ENCODE measurements around the gene NELL1.

Gene NELL1

DNA sequence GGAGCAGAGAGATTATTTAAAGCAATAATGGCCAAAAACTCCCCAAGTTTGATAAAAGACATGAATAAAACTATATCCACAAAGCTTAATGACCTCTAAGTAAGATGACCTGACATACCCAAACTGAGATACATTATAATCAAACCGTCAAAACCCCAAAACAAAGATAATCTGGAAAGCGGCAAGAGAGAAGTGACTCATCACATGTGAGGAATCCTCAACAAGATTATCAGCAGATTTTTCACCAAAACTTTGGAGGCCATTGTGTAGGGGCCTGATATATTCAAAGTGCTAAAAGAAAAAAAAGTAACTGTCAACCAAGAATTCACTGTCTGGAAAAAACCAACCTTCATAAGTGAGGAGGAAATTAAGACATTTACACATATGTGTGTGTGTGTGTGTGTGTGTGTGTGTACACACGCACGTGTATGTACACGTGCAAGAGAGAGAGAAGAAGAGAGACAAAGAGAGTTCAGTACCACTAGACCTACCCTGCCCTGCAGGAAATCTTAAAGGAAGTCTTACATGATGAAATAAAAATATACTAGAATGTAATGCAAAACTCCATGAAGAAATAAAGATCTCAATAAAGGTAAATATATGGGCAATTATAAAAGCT lies 752.4 kb downstream of the NELL1 start:
- no peak for DNase-seq (ENCODE audit: low read depth)

- no peak for DNase-seq (ENCODE audit: low read depth)
Observed at GRCh38 chr11:21426931-21427330, 757.5 kb downstream of the NELL1 start.

DNA sequence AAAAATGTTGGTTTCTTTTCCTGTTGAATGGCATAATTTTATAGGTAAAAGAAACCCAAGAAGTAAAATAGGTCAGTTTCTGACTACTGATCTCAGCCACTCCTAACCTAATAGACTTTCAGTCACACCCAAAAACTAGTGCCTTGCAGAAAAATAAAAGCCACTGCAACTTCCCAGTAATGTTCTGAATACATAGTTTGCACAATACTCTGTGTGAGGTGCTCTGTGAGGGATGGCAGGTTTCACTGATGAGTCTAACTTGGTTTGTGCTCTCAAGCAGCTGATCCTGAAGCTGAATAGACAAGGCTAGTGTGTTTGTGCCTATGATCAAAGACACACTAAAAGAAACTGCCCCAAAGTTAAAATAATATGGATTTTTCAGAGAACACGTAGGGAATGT lies 758.3 kb downstream of the NELL1 start:
- DNase-seq (ENCODE audit: low read depth): no peak

DNA sequence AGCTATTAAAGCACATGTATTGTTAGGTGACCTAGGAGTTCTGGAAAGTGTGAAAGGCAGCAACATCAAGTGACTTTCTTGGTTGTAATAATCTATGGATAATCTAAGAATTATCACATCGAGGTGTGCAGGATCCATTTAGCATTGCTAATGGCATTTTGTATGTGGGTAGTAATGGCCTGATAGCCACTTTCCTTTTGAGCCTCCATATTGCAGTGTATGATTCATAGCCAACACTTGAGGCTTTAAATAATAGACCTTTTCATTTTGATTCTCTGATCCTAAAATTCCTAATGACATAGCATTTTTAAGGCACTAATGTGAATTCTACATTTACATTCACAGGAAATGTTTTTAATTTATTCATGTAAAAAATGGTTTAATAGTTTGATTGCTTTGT lies 759.4 kb downstream of the NELL1 start:
- DNase-seq (ENCODE audit: low read depth): no peak

DNA sequence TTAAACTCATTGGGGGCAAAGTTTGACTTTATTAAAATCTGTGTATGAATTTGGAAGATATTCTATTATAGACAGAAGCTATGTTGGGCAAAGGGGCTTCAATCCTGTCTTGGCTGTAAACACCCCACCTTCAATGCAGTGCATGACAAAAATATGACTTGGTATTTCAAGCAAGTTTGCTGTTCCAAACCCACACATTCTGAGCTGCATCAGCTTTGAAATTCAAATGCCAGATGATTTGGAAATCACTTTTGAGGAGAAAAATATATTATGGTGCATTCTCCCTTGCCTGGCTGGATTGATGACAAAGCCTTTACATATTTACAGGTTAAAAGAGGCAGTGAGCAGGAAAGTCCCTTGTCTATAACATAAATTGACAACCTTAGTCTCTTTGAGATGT lies 760.0 kb downstream of the NELL1 start:
- no peak for DNase-seq (ENCODE audit: low read depth)

DNA sequence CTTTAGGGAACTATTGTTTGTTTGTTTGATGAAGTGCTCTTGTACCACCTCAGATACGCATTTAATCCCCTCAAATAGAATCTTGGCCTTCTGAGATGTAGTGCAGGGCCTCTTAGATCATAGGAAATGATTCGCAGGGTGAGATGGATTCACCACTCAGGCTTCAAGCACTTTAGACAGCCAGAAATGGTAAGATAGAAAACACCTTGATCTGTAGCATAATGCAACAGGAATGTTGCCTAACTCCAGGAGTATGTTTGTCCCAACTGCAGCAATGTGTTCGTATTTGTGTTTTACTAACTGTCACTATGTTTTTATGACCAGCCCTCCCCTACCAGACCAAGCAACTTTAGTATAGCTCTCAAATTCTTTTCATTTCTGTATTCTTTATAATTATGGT lies 761.2 kb downstream of the NELL1 start:
- no peak for DNase-seq (ENCODE audit: low read depth)

GRCh38 chr11:21446939-21447590 lies 777.7 kb downstream of the NELL1 start:
- no peak for DNase-seq (ENCODE audit: low read depth)

GRCh38 chr11:21447871-21448270 lies 778.5 kb downstream of the NELL1 start:
- DNase-seq (ENCODE audit: low read depth): no peak

GRCh38 chr11:21456186-21456585 lies 786.8 kb downstream of the NELL1 start:
- no peak for DNase-seq (ENCODE audit: low read depth)

GRCh38 chr11:21460082-21460481 lies 790.7 kb downstream of the NELL1 start:
- no peak for DNase-seq (ENCODE audit: low read depth)

- DNase-seq (ENCODE audit: low read depth): no peak
Observed at GRCh38 chr11:21461701-21462100, 792.3 kb downstream of the NELL1 start.

DNA sequence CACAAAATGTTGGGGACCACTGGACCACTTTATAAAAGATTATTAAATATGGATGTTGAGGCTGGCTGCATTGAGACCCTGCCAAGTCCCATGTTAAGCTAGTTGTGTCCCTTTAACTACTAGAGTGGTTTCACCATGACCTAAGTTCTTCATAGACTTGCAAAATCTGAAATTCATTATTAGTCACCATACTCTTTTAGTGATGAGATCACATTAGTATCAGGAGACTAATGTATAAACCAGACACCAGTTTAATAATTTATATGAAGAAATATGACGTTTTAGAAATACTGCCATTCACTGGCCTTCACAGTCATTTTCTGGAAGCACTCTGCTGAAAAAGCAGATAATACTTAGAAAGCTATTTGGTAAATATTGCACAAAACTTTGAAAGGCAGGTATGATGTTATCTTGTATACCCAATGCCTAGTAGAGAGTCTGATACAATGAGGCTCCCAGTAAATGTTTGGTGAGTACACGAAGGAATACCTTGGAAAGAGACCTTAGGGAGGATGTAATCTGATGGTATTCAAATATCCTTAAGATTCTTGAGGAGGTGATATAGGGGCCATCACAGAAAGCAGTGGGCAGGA lies 795.3 kb downstream of the NELL1 start:
- no peak for DNase-seq (ENCODE audit: low read depth)

- no peak for DNase-seq (ENCODE audit: low read depth)
Observed at GRCh38 chr11:21465203-21465602, 795.8 kb downstream of the NELL1 start.

DNA sequence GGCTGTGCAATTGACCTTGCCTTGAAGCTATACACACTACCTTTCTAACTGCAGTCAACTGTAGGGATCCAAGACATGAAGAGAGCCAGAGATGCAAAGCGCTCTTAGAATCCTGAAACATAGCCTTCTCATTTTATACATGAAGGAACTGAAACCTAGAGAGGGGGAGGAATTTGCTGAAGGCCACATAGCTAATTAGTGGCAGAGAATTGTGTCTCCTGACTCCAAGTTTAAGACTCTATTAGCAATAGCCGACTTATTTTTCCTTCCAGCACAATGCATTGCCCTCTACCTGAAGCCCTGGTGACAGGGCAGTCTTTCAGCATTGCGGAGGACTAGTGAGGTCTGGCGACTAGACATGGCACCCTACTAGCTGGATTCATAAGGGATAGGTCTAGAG lies 796.5 kb downstream of the NELL1 start:
- no peak for DNase-seq (ENCODE audit: low read depth)

- DNase-seq (ENCODE audit: low read depth): no peak
Observed at GRCh38 chr11:21470521-21470920, 801.1 kb downstream of the NELL1 start.

DNA sequence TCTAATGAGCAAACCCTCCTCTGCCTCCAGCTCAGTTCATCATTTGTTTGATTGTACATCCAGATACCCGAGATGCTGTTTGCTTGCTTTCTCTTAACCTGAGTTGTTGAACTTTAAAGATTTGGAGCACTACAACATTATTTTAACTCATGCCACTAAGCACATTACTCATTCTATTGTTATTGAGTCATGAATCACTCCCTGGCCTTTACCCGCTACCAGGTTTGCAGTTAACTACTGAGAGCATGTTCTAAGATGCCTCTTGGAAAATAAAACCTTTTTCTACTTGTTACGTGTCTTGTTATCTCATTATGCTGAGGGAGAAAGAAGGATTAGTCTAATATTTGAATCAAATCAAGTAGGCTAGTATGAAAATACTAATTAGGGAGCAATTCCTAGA lies 802.9 kb downstream of the NELL1 start:
- DNase-seq (ENCODE audit: low read depth): no peak

DNA sequence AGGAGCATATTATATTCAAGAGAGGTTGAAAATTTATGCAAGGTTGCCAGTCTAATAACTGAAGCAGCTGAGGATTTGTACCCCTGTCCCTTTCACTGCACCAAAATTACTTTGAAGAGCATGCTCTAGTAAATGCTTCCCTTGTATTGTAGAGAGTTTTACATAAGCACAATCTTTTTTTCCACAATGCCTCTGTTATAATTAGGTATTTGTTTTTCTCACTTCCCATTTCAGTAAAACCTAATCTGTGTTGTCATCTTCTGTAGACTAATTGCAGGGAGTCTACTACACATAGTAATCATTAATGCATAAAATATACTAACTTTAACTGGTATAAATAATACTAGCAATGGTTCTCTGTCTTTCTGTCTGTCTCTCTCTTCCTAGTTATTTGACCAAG lies 805.1 kb downstream of the NELL1 start:
- no peak for DNase-seq (ENCODE audit: low read depth)

DNA sequence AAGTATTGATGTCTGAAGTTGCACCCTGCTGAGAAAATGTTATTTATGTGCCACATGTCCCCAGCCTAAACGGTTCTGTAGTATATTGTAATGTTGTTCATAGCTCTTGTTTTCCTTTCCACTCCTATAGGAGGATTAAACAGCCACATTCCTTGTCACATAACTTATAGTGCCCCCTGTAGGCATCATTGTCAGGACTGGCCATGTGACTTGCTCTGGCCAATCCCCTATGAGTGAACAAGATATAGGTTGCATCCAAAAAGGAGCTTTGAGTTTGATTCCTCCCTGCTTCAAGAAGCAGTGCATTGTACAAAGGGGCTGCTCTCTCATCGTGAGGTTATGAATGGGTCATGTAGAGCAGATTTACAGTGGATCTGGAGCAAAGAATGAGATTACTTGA lies 805.9 kb downstream of the NELL1 start:
- DNase-seq (ENCODE audit: low read depth): no peak

GRCh38 chr11:21476588-21476987 lies 807.2 kb downstream of the NELL1 start:
- no peak for DNase-seq (ENCODE audit: low read depth)

DNA sequence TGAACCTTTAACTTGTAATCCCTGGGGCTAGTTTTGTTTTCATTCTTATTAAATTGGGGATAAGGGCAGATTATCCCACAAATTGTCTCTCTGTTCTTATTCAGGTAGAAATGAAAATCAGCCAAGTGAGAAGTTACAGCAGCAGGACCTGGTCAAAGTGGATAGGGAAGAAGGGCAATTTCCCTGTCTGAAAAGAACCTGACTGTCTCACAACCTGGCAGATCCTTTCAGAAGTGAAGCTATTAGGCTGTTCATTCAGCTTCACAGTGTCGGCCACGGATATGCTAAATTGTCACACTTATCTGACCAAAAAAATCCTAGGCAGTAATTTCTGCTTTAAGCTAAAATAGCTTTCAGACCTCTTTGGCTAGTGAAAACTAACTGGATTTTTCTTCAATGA lies 810.9 kb downstream of the NELL1 start:
- DNase-seq (ENCODE audit: low read depth): no peak

- no peak for DNase-seq (ENCODE audit: low read depth)
Observed at GRCh38 chr11:21481255-21481654, 811.9 kb downstream of the NELL1 start.

GRCh38 chr11:21484039-21484438 lies 814.7 kb downstream of the NELL1 start:
- no peak for DNase-seq (ENCODE audit: low read depth)

GRCh38 chr11:21485006-21485405 lies 815.6 kb downstream of the NELL1 start:
- no peak for DNase-seq (ENCODE audit: low read depth)

GRCh38 chr11:21485426-21485825 lies 816.0 kb downstream of the NELL1 start:
- no peak for DNase-seq (ENCODE audit: low read depth)

Measured in activated T-cell treated with anti-CD3 and anti-CD28 coated beads for 1 hour (primary cell).